HepG2 (cell line): ENCODE data around the gene TUBB4B. TPM values are rescaled to one million over a fixed set of nuclear protein-coding genes. Genes with fewer than 3 reads are reported as not detected.
A peak's percentile ranks its signal among the peaks of the same experiment; 100 is the strongest.

Experiments
- ARNT ChIP-seq: fragments of 450-650 bp; IDR thresholded peaks from 2 replicates; pipeline ENCODE4 v1.6.1; 2017
- CCDC6 ChIP-seq: sonication (generic); formaldehyde crosslinking; IDR thresholded peaks from 2 replicates; pipeline ENCODE4 v1.8.1; 2022; ENCODE audit warnings: mild to moderate bottlenecking, missing genetic modification reagents, moderate library complexity
- GATA4 ChIP-seq: sonication (generic); IDR thresholded peaks from 2 replicates; pipeline ENCODE4 v1.6.1; 2016; ENCODE audit warnings: antibody characterized with exemption, low read depth, borderline replicate concordance
- GTF2F1 ChIP-seq: fragments of 150-350 bp; IDR thresholded peaks from 2 replicates; pipeline ENCODE4 v1.6.1; 2014; ENCODE audit warnings: low read length
- KDM5A ChIP-seq: fragments of 200-600 bp; sonication (generic); IDR thresholded peaks from 2 replicates; pipeline ENCODE4 v1.7.0; 2018; ENCODE audit warnings: antibody characterized with exemption, mild to moderate bottlenecking, low read length, borderline replicate concordance
- PCBP2 ChIP-seq: fragments of 200-400 bp; formaldehyde crosslinking; optimal IDR thresholded peaks from 2 replicates; pipeline ENCODE3; 2018; ENCODE audit warnings: low read length, low read depth; ENCODE audit not compliant: poor library complexity, severe bottlenecking
- SMARCC2 ChIP-seq: fragments of 450-650 bp; IDR thresholded peaks from 2 replicates; pipeline ENCODE4 v1.6.1; 2017; ENCODE audit warnings: antibody characterized with exemption, mild to moderate bottlenecking
- SP5 ChIP-seq: IDR thresholded peaks from 2 replicates; pipeline ENCODE4 v1.6.1; 2016; ENCODE audit warnings: low read depth, borderline replicate concordance
- SSRP1 ChIP-seq: IDR thresholded peaks from 2 replicates; pipeline ENCODE4 v1.6.1; 2016; ENCODE audit warnings: control low read depth
- ZFX ChIP-seq: sonication (generic); formaldehyde crosslinking; IDR thresholded peaks from 2 replicates; pipeline ENCODE4 v1.4.0; 2020; ENCODE audit warnings: mild to moderate bottlenecking, low read depth, missing genetic modification reagents, moderate library complexity
- ZNF143 ChIP-seq: sonication (generic); formaldehyde crosslinking; IDR thresholded peaks from 2 replicates; pipeline ENCODE4 v1.4.0; 2020; ENCODE audit warnings: missing genetic modification reagents
- ZZZ3 ChIP-seq: sonication (generic); formaldehyde crosslinking; IDR thresholded peaks from 2 replicates; pipeline ENCODE4 v1.4.0; 2020; ENCODE audit warnings: missing genetic modification reagents, mild to moderate bottlenecking, borderline replicate concordance
- polyA plus RNA-seq, 8 experiments: library from polyadenylated mRNA; depleted of rRNA in 3 of 8; stranded (reverse) in 7 of 8; unstranded in 1 of 8; fragments of >200 nt; fragmentation: Illumina TruSeq in 4 of 8; extraction: Trizol in 4 of 8; gene quantifications; 2 replicates each; pipeline versions ENCODE4 v1.2.1 to v1.2.3, GENCODE V29; 2011 to 2016; ENCODE audit warnings: low read depth in 4 of 8, missing spikeins in 1 of 8, mixed read lengths in 1 of 8; ENCODE audit not compliant: insufficient read depth in 1 of 8
- total RNA-seq, 5 experiments: library from RNA; depleted of rRNA; stranded (reverse); fragments of >200 nt; fragmentation: Illumina TruSeq; extraction: Trizol; gene quantifications; 2 replicates each; pipeline ENCODE4 v1.2.3, GENCODE V29; 2016; ENCODE audit warnings: low read depth in 1 of 5
- TF ChIP-seq, protein P1 (sequence below): IDR thresholded peaks from 2 replicates; pipeline ENCODE4 v1.6.1; 2016; ENCODE audit warnings: mild to moderate bottlenecking, missing biosample characterization, missing genetic modification reagents
- TF ChIP-seq, protein P2 (sequence below): sonication (generic); formaldehyde crosslinking; IDR thresholded peaks from 2 replicates; pipeline ENCODE4 v1.4.0; 2020; ENCODE audit warnings: missing genetic modification reagents, borderline replicate concordance
- TF ChIP-seq, protein P3 (sequence below): sonication (generic); formaldehyde crosslinking; IDR thresholded peaks from 2 replicates; pipeline ENCODE4 v1.4.0; 2020; ENCODE audit warnings: missing genetic modification reagents
- TF ChIP-seq, protein P4 (sequence below): sonication (generic); formaldehyde crosslinking; conservative IDR thresholded peaks from 2 replicates; pipeline ENCODE4 v1.8.0; 2022; ENCODE audit warnings: mild to moderate bottlenecking, moderate library complexity, missing genetic modification reagents

The TUBB4B gene
- total and polyA plus RNA-seq, 2 of the 13 experiments (the other 11 are each of a cell fraction or from before 2014, with no cell fraction given), result 182 to 412 TPM

DNA sequence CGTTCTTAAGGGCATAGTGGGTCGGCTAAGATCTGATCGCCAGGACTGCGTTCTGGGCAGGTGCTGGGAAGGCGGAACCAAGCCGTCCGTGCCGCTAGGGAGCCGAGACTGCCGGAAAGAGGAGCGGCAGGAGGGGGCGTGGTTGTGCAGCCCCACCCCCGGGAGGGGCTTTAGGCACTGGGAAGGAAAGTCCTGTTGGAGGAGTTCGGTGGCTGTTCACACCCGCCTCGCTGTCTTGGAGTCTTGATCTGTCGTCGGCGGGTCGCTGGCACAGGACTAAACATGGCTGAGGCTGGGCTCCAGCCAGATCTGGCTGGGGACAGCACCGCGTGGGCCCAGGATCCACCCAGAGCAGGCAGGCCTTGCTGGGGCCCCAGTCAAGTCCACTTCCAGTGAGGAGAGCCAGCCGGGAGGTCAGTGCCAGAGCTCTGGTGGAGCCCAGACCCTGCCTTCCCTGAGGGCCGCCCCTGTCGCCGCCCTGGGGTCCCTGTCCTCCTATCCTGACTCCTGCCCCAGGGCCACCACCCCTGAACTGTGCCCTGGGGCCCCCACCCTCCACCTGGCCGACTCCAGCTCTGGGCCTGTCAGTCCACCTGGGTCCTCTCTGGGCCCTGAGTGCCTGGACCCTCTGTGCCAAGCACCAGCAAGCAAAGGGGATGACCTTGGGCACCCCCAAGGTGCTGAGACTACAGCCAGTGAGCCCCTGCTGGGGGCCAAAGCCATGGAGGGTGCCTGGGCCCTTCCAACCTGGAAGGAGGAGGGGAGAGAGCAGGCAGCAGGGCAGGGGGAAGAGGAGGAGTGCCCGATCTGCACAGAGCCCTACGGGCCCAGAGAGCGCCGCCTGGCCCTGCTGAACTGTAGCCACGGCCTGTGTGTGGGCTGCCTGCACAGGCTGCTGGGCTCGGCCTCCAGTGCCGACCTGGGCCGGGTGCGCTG, 23.5 kb upstream of the TUBB4B start (continued):
- TF ChIP-seq, protein P1, sequence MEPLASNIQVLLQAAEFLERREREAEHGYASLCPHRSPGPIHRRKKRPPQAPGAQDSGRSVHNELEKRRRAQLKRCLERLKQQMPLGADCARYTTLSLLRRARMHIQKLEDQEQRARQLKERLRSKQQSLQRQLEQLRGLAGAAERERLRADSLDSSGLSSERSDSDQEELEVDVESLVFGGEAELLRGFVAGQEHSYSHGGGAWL (CRISPR knock-in tag), result peak; percentile 55; the same call in 1 of the 2 replicates
- TF ChIP-seq ZFX (CRISPR knock-in tag) (peak; percentile 65), ZZZ3 (no peak), SMARCC2 (no peak), ARNT (no peak), KDM5A (peak; percentile 22; the same call in 1 of the 2 replicates), PCBP2 (no peak), CCDC6 (CRISPR knock-in tag) (peak; percentile 58; the same call in 1 of the 2 replicates), GATA4 (0 out of 2 replicates have a peak, but pooled peaks have one; percentile 16), SP5 (CRISPR knock-in tag) (peak; percentile 86), ZNF143 (CRISPR knock-in tag) (0 out of 2 replicates have a peak, but pooled peaks have one; percentile 16), GTF2F1 (no peak), SSRP1 (CRISPR knock-in tag) (peak; percentile 38; the same call in 1 of the 2 replicates)
- TF ChIP-seq, protein P2, sequence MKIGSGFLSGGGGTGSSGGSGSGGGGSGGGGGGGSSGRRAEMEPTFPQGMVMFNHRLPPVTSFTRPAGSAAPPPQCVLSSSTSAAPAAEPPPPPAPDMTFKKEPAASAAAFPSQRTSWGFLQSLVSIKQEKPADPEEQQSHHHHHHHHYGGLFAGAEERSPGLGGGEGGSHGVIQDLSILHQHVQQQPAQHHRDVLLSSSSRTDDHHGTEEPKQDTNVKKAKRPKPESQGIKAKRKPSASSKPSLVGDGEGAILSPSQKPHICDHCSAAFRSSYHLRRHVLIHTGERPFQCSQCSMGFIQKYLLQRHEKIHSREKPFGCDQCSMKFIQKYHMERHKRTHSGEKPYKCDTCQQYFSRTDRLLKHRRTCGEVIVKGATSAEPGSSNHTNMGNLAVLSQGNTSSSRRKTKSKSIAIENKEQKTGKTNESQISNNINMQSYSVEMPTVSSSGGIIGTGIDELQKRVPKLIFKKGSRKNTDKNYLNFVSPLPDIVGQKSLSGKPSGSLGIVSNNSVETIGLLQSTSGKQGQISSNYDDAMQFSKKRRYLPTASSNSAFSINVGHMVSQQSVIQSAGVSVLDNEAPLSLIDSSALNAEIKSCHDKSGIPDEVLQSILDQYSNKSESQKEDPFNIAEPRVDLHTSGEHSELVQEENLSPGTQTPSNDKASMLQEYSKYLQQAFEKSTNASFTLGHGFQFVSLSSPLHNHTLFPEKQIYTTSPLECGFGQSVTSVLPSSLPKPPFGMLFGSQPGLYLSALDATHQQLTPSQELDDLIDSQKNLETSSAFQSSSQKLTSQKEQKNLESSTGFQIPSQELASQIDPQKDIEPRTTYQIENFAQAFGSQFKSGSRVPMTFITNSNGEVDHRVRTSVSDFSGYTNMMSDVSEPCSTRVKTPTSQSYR, result no peak
- TF ChIP-seq, protein P3, sequence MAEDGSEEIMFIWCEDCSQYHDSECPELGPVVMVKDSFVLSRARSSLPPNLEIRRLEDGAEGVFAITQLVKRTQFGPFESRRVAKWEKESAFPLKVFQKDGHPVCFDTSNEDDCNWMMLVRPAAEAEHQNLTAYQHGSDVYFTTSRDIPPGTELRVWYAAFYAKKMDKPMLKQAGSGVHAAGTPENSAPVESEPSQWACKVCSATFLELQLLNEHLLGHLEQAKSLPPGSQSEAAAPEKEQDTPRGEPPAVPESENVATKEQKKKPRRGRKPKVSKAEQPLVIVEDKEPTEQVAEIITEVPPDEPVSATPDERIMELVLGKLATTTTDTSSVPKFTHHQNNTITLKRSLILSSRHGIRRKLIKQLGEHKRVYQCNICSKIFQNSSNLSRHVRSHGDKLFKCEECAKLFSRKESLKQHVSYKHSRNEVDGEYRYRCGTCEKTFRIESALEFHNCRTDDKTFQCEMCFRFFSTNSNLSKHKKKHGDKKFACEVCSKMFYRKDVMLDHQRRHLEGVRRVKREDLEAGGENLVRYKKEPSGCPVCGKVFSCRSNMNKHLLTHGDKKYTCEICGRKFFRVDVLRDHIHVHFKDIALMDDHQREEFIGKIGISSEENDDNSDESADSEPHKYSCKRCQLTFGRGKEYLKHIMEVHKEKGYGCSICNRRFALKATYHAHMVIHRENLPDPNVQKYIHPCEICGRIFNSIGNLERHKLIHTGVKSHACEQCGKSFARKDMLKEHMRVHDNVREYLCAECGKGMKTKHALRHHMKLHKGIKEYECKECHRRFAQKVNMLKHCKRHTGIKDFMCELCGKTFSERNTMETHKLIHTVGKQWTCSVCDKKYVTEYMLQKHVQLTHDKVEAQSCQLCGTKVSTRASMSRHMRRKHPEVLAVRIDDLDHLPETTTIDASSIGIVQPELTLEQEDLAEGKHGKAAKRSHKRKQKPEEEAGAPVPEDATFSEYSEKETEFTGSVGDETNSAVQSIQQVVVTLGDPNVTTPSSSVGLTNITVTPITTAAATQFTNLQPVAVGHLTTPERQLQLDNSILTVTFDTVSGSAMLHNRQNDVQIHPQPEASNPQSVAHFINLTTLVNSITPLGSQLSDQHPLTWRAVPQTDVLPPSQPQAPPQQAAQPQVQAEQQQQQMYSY (CRISPR knock-in tag), result peak; percentile 89
- TF ChIP-seq, protein P4, sequence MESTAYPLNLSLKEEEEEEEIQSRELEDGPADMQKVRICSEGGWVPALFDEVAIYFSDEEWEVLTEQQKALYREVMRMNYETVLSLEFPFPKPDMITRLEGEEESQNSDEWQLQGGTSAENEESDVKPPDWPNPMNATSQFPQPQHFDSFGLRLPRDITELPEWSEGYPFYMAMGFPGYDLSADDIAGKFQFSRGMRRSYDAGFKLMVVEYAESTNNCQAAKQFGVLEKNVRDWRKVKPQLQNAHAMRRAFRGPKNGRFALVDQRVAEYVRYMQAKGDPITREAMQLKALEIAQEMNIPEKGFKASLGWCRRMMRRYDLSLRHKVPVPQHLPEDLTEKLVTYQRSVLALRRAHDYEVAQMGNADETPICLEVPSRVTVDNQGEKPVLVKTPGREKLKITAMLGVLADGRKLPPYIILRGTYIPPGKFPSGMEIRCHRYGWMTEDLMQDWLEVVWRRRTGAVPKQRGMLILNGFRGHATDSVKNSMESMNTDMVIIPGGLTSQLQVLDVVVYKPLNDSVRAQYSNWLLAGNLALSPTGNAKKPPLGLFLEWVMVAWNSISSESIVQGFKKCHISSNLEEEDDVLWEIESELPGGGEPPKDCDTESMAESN, result 0 out of 2 replicates have a peak, but pooled peaks have one; percentile 24
